Measurements from ENCODE around the gene DDA1.

DDA1 gene

DNA sequence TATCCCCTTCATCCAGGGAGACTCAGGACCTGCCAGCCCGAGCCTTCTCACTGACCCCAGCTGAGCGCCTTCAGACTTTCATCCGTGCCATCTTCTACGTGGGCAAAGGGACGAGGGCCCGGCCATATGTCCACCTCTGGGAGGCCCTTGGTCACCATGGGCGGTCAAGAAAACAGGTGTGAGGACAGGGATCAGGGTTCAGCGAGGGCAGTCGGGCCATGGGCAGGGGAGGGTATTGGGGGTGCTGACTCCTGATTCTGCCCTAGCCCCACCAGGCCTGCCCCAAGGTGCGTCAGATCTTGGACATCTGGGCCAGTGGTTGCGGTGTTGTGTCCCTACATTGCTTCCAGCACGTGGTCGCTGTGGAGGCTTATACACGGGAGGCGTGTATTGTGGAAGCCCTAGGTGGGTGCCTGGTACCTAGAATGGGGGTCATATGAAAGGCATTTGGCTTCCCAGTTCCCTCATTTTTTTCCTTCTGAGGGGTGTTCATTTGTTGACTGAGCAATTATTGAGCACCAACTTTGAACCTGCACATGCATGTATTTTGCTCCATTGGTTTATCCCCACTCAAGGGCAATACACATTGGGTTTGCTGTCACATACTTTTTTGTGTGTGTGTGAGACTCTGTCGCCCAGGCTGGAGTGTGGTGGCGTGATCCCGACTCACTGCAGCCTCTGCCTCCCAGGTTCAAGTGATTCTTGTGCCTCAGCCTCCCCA, 23.8 kb upstream of the DDA1 start:
- TF ChIP-seq MYC (IDR thresholded peaks at IDR 0.05; ENCODE audit: low read depth, low read length) (no peak), POLR2A (IDR thresholded peaks at IDR 0.05; ENCODE audit: extremely low read depth, insufficient read length) (no peak)
- TF ChIP-seq, protein P1, sequence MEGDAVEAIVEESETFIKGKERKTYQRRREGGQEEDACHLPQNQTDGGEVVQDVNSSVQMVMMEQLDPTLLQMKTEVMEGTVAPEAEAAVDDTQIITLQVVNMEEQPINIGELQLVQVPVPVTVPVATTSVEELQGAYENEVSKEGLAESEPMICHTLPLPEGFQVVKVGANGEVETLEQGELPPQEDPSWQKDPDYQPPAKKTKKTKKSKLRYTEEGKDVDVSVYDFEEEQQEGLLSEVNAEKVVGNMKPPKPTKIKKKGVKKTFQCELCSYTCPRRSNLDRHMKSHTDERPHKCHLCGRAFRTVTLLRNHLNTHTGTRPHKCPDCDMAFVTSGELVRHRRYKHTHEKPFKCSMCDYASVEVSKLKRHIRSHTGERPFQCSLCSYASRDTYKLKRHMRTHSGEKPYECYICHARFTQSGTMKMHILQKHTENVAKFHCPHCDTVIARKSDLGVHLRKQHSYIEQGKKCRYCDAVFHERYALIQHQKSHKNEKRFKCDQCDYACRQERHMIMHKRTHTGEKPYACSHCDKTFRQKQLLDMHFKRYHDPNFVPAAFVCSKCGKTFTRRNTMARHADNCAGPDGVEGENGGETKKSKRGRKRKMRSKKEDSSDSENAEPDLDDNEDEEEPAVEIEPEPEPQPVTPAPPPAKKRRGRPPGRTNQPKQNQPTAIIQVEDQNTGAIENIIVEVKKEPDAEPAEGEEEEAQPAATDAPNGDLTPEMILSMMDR (IDR thresholded peaks at IDR 0.05; ENCODE audit: low read depth, low read length), result no peak
- TF ChIP-seq, protein P2, sequence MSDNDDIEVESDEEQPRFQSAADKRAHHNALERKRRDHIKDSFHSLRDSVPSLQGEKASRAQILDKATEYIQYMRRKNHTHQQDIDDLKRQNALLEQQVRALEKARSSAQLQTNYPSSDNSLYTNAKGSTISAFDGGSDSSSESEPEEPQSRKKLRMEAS (IDR thresholded peaks at IDR 0.05; ENCODE audit: low read depth, low read length), result no peak
- no peak for DNase-seq (ENCODE audit: low read depth)
- no peak overlapping the region for H3K4me3 ChIP-seq (ENCODE audit: low read depth, low read length)

DNA sequence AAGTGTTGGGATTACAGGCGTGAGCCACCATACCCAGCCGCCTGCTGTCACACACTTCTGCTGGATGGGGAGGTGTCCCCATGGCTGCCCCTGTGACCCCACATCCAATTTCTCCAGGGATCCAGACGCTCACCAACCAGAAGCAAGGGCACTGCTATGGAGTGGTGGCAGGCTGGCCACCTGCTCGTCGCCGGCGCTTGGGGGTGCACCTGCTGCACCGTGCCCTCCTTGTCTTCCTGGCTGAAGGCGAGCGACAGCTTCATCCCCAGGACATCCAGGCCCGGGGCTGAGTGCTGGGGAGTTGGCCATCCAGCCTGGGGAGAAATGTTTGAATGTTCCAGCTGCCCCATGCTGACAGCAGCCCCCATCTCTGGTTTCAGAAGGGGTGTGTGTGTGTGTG, 23.1 kb upstream of the DDA1 start:
- TF ChIP-seq, protein P1 (IDR thresholded peaks at IDR 0.05; ENCODE audit: low read depth, low read length), result no peak
- TF ChIP-seq, protein P2 (IDR thresholded peaks at IDR 0.05; ENCODE audit: low read depth, low read length), result no peak
- no peak for TF ChIP-seq MYC (IDR thresholded peaks at IDR 0.05; ENCODE audit: low read depth, low read length)
- no peak for TF ChIP-seq POLR2A (IDR thresholded peaks at IDR 0.05; ENCODE audit: extremely low read depth, insufficient read length)
- no peak for DNase-seq (ENCODE audit: low read depth)
- no peak overlapping the region for H3K4me3 ChIP-seq (ENCODE audit: low read depth, low read length)

DNA sequence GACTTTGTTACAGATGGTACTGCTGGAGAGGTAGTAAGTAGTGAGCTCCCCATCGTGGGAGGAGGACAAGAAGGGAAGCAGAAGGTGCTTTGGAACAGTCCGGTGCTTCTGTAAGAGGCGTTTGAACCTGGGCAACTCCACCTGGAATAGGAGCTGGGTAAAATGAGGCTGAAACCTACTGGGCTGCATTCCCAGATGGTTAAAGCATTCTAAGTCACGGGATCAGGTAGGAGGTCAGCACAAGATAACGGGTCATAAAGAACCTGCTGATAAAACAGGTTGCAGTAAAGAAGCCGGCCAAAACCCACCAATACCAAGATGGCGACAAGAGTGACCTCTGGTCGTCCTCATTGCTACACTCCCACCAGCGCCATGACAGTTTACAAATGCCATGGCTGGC, 22.6 kb upstream of the DDA1 start:
- DNase-seq (ENCODE audit: low read depth), result no peak
- H3K4me3 ChIP-seq (ENCODE audit: low read depth, low read length), result no peak overlapping the region
- TF ChIP-seq, protein P2 (IDR thresholded peaks at IDR 0.05; ENCODE audit: low read depth, low read length), result no peak
- TF ChIP-seq, protein P1 (IDR thresholded peaks at IDR 0.05; ENCODE audit: low read depth, low read length), result no peak
- TF ChIP-seq MYC (IDR thresholded peaks at IDR 0.05; ENCODE audit: low read depth, low read length) (no peak), POLR2A (IDR thresholded peaks at IDR 0.05; ENCODE audit: extremely low read depth, insufficient read length) (no peak)

DNA sequence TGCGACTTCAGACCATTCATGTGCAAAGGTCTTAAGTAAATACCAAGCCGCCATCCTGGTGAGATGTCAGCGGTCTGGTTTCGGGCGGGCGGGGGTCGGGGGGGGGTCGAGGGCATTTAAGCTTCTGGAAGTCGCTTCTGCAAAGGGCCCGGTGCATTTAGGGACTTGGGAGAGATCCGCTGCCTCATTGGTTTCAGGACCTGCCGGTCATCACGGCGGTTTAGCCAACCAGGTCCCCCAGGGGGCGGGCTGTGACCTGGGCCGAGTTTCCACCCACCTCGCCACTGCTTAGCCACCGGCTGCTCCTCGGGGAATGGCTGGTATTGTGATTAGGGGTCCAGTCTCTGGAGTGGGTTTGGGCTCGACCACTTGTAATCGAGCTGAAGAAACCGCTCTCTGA, 19.9 kb upstream of the DDA1 start:
- TF ChIP-seq MYC (IDR thresholded peaks at IDR 0.05; ENCODE audit: low read depth, low read length), result no peak
- TF ChIP-seq, protein P1 (IDR thresholded peaks at IDR 0.05; ENCODE audit: low read depth, low read length), result no peak
- TF ChIP-seq, protein P2 (IDR thresholded peaks at IDR 0.05; ENCODE audit: low read depth, low read length), result no peak
- H3K4me3 ChIP-seq (ENCODE audit: low read depth, low read length), result no peak overlapping the region
- DNase-seq (ENCODE audit: low read depth), result peak; percentile 74

DNA sequence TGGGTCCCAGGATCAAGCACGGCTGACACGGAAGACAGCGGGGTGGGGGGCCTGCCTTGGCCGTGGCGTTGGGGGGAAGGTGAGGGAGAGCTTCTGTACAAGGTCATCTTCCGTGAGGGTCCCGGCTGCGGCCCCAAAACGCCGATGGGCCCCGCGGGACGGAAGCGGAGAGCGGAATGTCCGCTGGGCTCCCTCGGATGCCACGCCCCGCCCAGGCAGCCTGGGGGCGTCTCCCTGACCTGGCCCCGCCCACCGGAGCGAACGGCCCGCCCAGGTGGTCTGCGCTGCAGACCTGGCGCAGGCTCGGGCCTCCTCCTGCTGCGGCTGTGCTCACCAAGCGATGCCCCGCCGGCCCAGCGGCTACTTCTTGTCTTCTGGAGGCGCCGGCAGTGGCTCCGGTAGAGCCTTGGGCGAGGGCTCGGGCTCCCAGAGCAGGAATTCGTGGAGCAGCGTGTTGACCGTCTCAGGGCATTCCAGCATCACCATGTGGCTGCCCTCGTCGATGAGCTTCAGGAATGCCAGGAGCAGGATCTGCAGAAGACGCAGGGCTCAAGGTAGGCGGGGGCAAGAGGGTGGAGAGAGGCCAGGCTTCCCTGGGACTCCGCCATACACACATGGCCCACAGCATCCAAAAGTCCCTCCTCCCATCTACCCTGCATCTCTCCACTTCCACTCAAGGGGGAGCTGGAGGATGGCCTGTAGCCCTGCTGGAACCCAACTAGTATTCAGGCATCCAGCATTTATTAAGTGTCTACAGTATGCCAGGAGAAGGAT, 16.9 kb upstream of the DDA1 start:
- DNase-seq (ENCODE audit: low read depth), result peak; percentile 88
- peak overlapping the region; percentile 72 for H3K4me3 ChIP-seq (ENCODE audit: low read depth, low read length)
- TF ChIP-seq, protein P1 (IDR thresholded peaks at IDR 0.05; ENCODE audit: low read depth, low read length), result peak; percentile 77
- peak; percentile 91 for TF ChIP-seq MYC (IDR thresholded peaks at IDR 0.05; ENCODE audit: low read depth, low read length)
- TF ChIP-seq, protein P2 (IDR thresholded peaks at IDR 0.05; ENCODE audit: low read depth, low read length), result peak; percentile 73
- peak; percentile 79 for TF ChIP-seq POLR2A (IDR thresholded peaks at IDR 0.05; ENCODE audit: extremely low read depth, insufficient read length)
